ENCODE measurements around the gene ZNF565. TPM values are rescaled to one million over a fixed set of nuclear protein-coding genes. Genes with fewer than 3 reads are reported as not detected.
"Not testable (repeated sequence)": the region's sequence is repeated elsewhere in the genome, so short reads cannot be mapped to it uniquely, and the experiment has no call there.

ZNF565 gene
- total RNA-seq, 4 donors from 2014 or later = 1.00 to 4.1 (median 4.0) TPM; not detected in 1

GRCh38 chr19:36203293-36203692 lies 11.2 kb downstream of the ZNF565 start:
- TF ChIP-seq POLR2A (IDR thresholded peaks at IDR 0.05) = no peak
- no peak for TF ChIP-seq POLR2AphosphoS5 (IDR thresholded peaks at IDR 0.05)
- DNase-seq = no peak
- in situ Hi-C loops (cut with MboI; ENCODE audit: low pct_ligation_motif_present in 1 of 4, low pct_unique_long_range_greater_than_20kb in 1 of 4, low sequenced_read_pairs in 3 of 4) = loop anchor here in 1 of 4 donors (25.0 kb wide), 1 partner anchor 284 kb away; the partner anchor contains the start of gene ZNF566
- H3K9me3 ChIP-seq = no peaks in the 10 kb centered on the region
- 67 to 84% methylated on average over 1 to 4 of the region's 4 CpGs for WGBS, 2 donors (ENCODE audit: low coverage in 1 of 2)
- no peak overlapping the region for H3K27ac ChIP-seq
- intact Hi-C loops (cut with DNase I; ENCODE audit: low total_unique reads) = no loop called here
- H3K4me1 ChIP-seq = no peaks in the 10 kb centered on the region
- H3K27me3 ChIP-seq = no peaks in the 10 kb centered on the region
- no peaks in the 10 kb centered on the region for H3K36me3 ChIP-seq
- no peak overlapping the region for H3K4me3 ChIP-seq

DNA sequence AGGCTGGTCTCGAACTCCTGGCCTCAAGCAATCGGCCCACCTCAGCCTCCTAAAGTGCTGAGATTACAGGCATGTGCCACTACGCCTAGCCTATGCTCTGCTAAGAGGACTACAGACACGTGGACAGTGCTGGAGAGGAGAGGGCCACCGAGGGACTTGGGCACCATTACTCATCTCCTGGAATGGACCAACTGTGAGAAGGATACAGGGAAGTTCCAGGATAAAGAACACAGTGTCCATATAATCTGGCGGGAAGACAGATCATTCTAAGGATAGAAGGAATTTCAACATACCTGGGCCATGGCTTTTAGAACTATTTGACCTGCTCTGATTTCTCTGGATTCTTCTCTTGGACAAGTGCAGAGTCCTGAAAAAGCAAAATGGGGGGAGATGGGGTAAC lies 12.8 kb downstream of the ZNF565 start:
- no peak overlapping the region for H3K4me3 ChIP-seq
- H3K27me3 ChIP-seq = no peaks in the 10 kb centered on the region
- TF ChIP-seq POLR2AphosphoS5 (IDR thresholded peaks at IDR 0.05) = no peak
- TF ChIP-seq EP300 (IDR thresholded peaks at IDR 0.05; ENCODE audit: low read depth) = no peak
- TF ChIP-seq POLR2A (IDR thresholded peaks at IDR 0.05) = no peak
- TF ChIP-seq, protein P1, sequence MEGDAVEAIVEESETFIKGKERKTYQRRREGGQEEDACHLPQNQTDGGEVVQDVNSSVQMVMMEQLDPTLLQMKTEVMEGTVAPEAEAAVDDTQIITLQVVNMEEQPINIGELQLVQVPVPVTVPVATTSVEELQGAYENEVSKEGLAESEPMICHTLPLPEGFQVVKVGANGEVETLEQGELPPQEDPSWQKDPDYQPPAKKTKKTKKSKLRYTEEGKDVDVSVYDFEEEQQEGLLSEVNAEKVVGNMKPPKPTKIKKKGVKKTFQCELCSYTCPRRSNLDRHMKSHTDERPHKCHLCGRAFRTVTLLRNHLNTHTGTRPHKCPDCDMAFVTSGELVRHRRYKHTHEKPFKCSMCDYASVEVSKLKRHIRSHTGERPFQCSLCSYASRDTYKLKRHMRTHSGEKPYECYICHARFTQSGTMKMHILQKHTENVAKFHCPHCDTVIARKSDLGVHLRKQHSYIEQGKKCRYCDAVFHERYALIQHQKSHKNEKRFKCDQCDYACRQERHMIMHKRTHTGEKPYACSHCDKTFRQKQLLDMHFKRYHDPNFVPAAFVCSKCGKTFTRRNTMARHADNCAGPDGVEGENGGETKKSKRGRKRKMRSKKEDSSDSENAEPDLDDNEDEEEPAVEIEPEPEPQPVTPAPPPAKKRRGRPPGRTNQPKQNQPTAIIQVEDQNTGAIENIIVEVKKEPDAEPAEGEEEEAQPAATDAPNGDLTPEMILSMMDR (IDR thresholded peaks at IDR 0.05) = no peak
- no peaks in the 10 kb centered on the region for H3K9me3 ChIP-seq
- no peak for DNase-seq
- 96 to 100% methylated on average over 1 to 6 of the region's 6 CpGs for WGBS, 2 donors (ENCODE audit: low coverage in 1 of 2)
- in situ Hi-C loops (cut with MboI; ENCODE audit: low pct_ligation_motif_present in 1 of 4, low pct_unique_long_range_greater_than_20kb in 1 of 4, low sequenced_read_pairs in 3 of 4) = loop anchor here in 1 of 4 donors (25.0 kb wide), 1 partner anchor 286 kb away; the partner anchor contains the start of gene ZNF566
- no peak overlapping the region for H3K27ac ChIP-seq
- H3K36me3 ChIP-seq = no peaks in the 10 kb centered on the region
- intact Hi-C loops (cut with DNase I; ENCODE audit: low total_unique reads) = no loop called here
- no peaks in the 10 kb centered on the region for H3K4me1 ChIP-seq

DNA sequence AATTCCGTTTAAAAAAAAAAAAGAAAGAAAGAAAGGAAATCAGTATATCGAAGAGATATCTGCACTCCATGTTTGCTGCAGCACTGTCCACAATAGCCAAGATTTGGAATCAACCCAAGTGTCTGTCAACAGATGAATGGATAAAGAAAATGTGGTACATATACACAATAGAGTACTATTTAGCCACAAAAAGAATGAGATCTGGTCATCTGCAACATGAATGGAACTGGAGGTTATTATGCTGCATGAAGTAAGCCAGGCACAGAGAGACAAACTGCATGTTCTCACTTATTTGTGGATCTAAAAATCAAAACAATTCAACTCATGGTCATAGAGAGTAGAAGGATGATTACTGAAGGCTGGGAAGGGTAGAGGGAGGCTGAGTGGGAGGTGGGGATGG lies 16.3 kb downstream of the ZNF565 start:
- Histone ChIP-seq H3K27me3 (no peaks in the 10 kb centered on the region), H3K4me1 (no peaks in the 10 kb centered on the region), H3K4me3 (no peak overlapping the region), H3K9me3 (no peaks in the 10 kb centered on the region), H3K27ac (no peak overlapping the region), H3K36me3 (peaks cover 0 to 13% (median 2%) of the 10 kb centered on the region in 4 donors)
- in situ Hi-C loops (cut with MboI; ENCODE audit: low pct_ligation_motif_present in 1 of 4, low pct_unique_long_range_greater_than_20kb in 1 of 4, low sequenced_read_pairs in 3 of 4) = no loop called here
- intact Hi-C loops (cut with DNase I; ENCODE audit: low total_unique reads) = no loop called here
- no peak for DNase-seq
- TF ChIP-seq, protein P1 (IDR thresholded peaks at IDR 0.05) = no peak
- TF ChIP-seq EP300 (IDR thresholded peaks at IDR 0.05; ENCODE audit: low read depth) (no peak), POLR2A (IDR thresholded peaks at IDR 0.05) (no peak), POLR2AphosphoS5 (IDR thresholded peaks at IDR 0.05) (no peak)
- WGBS, 2 donors (ENCODE audit: low coverage in 1 of 2) = 81 to 92% methylated on average over 2 of the region's 2 CpGs

DNA sequence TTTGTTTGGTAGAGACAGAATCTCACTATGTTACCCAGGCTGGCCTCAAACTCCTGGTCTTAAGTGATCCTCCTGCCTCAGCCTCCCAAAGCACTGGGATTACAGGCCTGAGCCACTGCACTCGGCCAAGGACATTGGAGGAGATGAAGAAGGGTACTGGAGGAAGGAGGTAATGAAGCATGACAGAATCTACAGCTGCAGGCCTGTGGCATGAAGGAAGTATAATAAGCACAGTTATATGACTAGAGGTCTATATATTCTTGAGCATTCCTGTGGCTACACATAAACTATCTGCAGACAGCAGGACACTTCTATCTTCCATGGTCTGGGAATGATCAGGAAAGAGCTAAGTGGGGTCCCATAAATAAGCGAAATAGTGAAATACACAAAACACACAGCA lies 18.2 kb downstream of the ZNF565 start:
- in situ Hi-C loops (cut with MboI; ENCODE audit: low pct_ligation_motif_present in 1 of 4, low pct_unique_long_range_greater_than_20kb in 1 of 4, low sequenced_read_pairs in 3 of 4) = no loop called here
- TF ChIP-seq EP300 (IDR thresholded peaks at IDR 0.05; ENCODE audit: low read depth) (no peak), POLR2AphosphoS5 (IDR thresholded peaks at IDR 0.05) (no peak), POLR2A (IDR thresholded peaks at IDR 0.05) (no peak)
- TF ChIP-seq, protein P1 (IDR thresholded peaks at IDR 0.05) = no peak
- DNase-seq = no peak
- intact Hi-C loops (cut with DNase I; ENCODE audit: low total_unique reads) = no loop called here
- H3K36me3 ChIP-seq = peaks cover 0 to 13% (median 2%) of the 10 kb centered on the region in 4 donors
- H3K27me3 ChIP-seq = no peaks in the 10 kb centered on the region
- H3K27ac ChIP-seq = no peak overlapping the region
- H3K9me3 ChIP-seq = no peaks in the 10 kb centered on the region
- no peak overlapping the region for H3K4me3 ChIP-seq
- H3K4me1 ChIP-seq = no peaks in the 10 kb centered on the region
- 82 to 93% methylated on average over 1 to 2 of the region's 2 CpGs for WGBS, 2 donors (ENCODE audit: low coverage in 1 of 2)

- H3K4me3 ChIP-seq; H3K27me3 ChIP-seq; in situ Hi-C loops (cut with MboI; ENCODE audit: low pct_ligation_motif_present in 1 of 4, low pct_unique_long_range_greater_than_20kb in 1 of 4, low sequenced_read_pairs in 3 of 4); DNase-seq; H3K4me1 ChIP-seq; H3K27ac ChIP-seq; H3K9me3 ChIP-seq; intact Hi-C loops (cut with DNase I; ENCODE audit: low total_unique reads): not testable (repeated sequence)
- WGBS, 2 donors (ENCODE audit: low coverage in 1 of 2) = 96 to 100% methylated on average over 2 to 5 of the region's 5 CpGs
- H3K36me3 ChIP-seq = peaks cover 0 to 12% (median 4%) of the 10 kb centered on the region in 4 donors
These were observed 27.7 kb downstream of the ZNF565 start for GRCh38 chr19:36186722-36187121.

Data from transverse colon (tissue), 4 donors.